ENCODE data around the gene ABCC5.

Gene ABCC5

DNA sequence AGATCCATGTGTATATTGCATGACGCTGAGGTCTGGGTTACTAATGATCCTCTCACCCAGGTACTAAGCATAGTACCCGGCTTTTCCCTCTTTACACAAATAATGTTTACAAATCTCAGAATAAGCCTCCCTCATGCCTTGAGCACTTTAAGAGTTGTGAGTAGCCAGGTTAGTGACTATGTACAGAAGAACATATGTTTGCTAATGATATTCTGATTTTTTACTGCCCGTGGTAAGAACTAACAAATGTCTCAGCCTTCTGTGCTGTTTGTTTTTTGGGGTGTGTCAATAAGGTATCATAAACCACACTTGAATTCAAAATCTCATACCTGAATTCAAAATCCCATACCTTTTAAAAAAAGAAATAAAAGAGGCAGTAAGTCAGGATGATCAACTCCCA lies 59.5 kb downstream of the ABCC5 start:
- no peak for DNase-seq (ENCODE audit: low read depth)
- no peak overlapping the region for H3K4me3 ChIP-seq (ENCODE audit: low read depth, low read length)
- TF ChIP-seq, protein P1, sequence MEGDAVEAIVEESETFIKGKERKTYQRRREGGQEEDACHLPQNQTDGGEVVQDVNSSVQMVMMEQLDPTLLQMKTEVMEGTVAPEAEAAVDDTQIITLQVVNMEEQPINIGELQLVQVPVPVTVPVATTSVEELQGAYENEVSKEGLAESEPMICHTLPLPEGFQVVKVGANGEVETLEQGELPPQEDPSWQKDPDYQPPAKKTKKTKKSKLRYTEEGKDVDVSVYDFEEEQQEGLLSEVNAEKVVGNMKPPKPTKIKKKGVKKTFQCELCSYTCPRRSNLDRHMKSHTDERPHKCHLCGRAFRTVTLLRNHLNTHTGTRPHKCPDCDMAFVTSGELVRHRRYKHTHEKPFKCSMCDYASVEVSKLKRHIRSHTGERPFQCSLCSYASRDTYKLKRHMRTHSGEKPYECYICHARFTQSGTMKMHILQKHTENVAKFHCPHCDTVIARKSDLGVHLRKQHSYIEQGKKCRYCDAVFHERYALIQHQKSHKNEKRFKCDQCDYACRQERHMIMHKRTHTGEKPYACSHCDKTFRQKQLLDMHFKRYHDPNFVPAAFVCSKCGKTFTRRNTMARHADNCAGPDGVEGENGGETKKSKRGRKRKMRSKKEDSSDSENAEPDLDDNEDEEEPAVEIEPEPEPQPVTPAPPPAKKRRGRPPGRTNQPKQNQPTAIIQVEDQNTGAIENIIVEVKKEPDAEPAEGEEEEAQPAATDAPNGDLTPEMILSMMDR (IDR thresholded peaks at IDR 0.05; ENCODE audit: low read depth, low read length): no peak
- TF ChIP-seq, protein P2, sequence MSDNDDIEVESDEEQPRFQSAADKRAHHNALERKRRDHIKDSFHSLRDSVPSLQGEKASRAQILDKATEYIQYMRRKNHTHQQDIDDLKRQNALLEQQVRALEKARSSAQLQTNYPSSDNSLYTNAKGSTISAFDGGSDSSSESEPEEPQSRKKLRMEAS (IDR thresholded peaks at IDR 0.05; ENCODE audit: low read depth, low read length): no peak
- TF ChIP-seq MYC (IDR thresholded peaks at IDR 0.05; ENCODE audit: low read depth, low read length): no peak
- TF ChIP-seq POLR2A (IDR thresholded peaks at IDR 0.05; ENCODE audit: extremely low read depth, insufficient read length): no peak

DNA sequence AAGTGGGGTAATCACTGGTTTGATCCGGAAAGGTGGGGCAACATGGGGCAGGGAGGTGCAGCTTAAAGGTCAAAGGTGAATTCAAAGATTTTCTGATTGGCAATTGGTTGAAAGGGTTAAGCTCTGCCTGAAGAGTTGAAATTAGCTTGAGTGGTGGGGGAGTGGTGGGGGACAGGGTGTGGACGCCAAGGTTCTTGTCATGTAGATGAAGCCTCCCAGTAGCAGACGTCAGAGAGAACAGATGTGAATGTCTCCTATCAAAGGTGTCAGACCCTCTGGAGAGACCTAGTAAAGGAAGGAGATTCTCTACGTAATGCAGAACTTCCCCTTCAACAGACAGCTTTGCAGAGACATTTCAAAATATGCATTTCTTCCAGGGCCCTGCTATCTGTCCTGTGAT lies 62.8 kb downstream of the ABCC5 start:
- no peak overlapping the region for H3K4me3 ChIP-seq (ENCODE audit: low read depth, low read length)
- DNase-seq (ENCODE audit: low read depth): no peak
- TF ChIP-seq, protein P1 (IDR thresholded peaks at IDR 0.05; ENCODE audit: low read depth, low read length): no peak
- no peak for TF ChIP-seq MYC (IDR thresholded peaks at IDR 0.05; ENCODE audit: low read depth, low read length)
- TF ChIP-seq, protein P2 (IDR thresholded peaks at IDR 0.05; ENCODE audit: low read depth, low read length): no peak
- TF ChIP-seq POLR2A (IDR thresholded peaks at IDR 0.05; ENCODE audit: extremely low read depth, insufficient read length): no peak

DNA sequence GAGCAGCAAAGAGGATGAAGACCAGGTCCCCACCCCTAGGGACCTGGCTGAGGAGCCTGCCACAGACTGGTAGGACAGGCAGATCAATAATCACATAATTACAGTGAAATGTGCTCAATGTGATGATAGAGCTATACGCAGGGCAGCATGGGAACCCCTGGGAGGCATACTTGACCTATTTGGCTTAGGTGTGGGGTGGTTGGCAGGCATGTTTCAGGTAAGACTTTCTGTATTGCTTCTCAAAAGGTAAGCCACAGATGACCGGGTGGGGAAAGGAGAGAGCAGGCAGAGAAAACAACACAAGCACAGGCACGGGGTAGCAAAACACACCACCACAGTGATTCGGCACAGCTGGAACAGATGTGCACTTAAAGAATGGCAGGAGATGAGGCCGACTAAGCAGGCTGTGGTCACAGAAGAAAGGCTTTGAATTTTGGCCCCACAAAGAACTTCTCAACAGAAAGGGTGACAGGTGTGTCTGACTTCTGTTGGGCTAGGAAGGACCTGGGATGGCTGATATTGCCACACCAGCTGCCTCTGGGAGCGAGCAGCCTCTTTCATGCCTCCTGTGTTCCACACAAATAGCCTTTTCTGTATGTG lies 64.1 kb downstream of the ABCC5 start:
- DNase-seq (ENCODE audit: low read depth): no peak
- no peak for TF ChIP-seq MYC (IDR thresholded peaks at IDR 0.05; ENCODE audit: low read depth, low read length)
- TF ChIP-seq, protein P2 (IDR thresholded peaks at IDR 0.05; ENCODE audit: low read depth, low read length): no peak
- TF ChIP-seq, protein P1 (IDR thresholded peaks at IDR 0.05; ENCODE audit: low read depth, low read length): no peak

DNA sequence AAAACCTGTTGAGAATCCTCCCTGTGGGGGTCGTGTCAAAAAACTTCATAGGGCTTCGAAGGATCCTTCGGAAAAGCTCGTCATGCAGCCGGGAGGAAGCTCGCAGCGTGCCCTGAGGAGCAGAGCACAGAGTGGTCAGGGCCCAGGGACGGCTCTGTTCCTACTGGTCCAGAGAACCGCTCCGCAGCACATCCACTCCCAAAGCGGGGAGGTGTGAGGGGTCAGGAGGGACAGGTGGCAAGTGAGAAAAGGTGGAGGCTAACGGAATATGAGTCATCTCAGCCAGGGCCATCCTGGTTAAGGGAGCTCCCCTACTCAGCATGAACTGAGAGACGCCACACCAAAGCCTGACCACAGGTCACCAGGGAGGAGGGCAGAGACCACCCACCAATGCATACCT lies 66.2 kb downstream of the ABCC5 start:
- no peak for DNase-seq (ENCODE audit: low read depth)
- no peak overlapping the region for H3K4me3 ChIP-seq (ENCODE audit: low read depth, low read length)
- TF ChIP-seq MYC (IDR thresholded peaks at IDR 0.05; ENCODE audit: low read depth, low read length) (no peak), POLR2A (IDR thresholded peaks at IDR 0.05; ENCODE audit: extremely low read depth, insufficient read length) (no peak)
- TF ChIP-seq, protein P1 (IDR thresholded peaks at IDR 0.05; ENCODE audit: low read depth, low read length): no peak
- TF ChIP-seq, protein P2 (IDR thresholded peaks at IDR 0.05; ENCODE audit: low read depth, low read length): no peak

More for the DNA sequence above, 64.1 kb downstream of the ABCC5 start:
- H3K4me3 ChIP-seq (ENCODE audit: low read depth, low read length): no peak overlapping the region

DNA sequence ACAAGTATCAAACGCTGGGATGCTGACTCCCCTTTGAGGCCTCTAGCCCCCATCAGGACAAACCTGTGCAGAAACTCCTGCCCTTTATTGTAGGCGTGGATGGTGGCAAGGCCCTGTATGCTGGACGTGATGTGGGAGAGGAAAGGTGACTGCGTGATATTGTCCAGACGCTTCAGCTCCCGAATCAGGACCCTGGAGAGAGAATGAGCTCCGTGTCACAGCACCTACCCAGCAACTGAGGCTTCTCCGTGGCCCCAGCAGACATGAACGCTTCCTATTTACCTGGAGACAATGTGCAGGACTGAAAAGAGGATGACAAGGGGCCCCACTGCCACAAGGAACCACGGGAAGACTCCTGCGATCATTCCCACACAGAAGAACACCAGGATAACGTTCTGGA lies 68.0 kb downstream of the ABCC5 start:
- DNase-seq (ENCODE audit: low read depth): no peak
- no peak for TF ChIP-seq POLR2A (IDR thresholded peaks at IDR 0.05; ENCODE audit: extremely low read depth, insufficient read length)
- TF ChIP-seq MYC (IDR thresholded peaks at IDR 0.05; ENCODE audit: low read depth, low read length): no peak
- TF ChIP-seq, protein P2 (IDR thresholded peaks at IDR 0.05; ENCODE audit: low read depth, low read length): no peak
- TF ChIP-seq, protein P1 (IDR thresholded peaks at IDR 0.05; ENCODE audit: low read depth, low read length): no peak
- no peak overlapping the region for H3K4me3 ChIP-seq (ENCODE audit: low read depth, low read length)

Measured in NB4 (cell line).